Neural cell (in vitro differentiated cells): ENCODE results near the gene COX7B2. TPM values are rescaled to one million over a fixed set of nuclear protein-coding genes. Genes with fewer than 3 reads are reported as not detected.

Experiments used
- polyA plus RNA-seq: library from polyadenylated mRNA; depleted of rRNA; stranded (reverse); fragments of >200 nt; gene quantifications from 2 replicates; pipeline ENCODE4 v1.2.3, GENCODE V29; 2014

Gene COX7B2
- polyA plus RNA-seq, 1 donor from 2014 or later: not detected

Other genes with a start within 250 kb of the COX7B2 start
- 0.33 and 0.78 TPM in 2 replicates for gene GABRA4, start 84.3 kb upstream of the COX7B2 start, polyA plus RNA-seq
- gene GABRB1, start 122.3 kb upstream of the COX7B2 start, polyA plus RNA-seq: 1.0 and 3.3 TPM in 2 replicates